HG03378 (cell line): Measurements from ENCODE around the gene CXCR4.
"Not testable (repeated sequence)": the region's sequence is repeated elsewhere in the genome, so short reads cannot be mapped to it uniquely, and the experiment has no call there.

ENCODE experiments used
- ATAC-seq: cut with Tn5 transposase; IDR thresholded peaks from one replicate; pipeline ENCODE4 v1.9.1; 2021; ENCODE audit warnings: mild to moderate bottlenecking, moderate library complexity; ENCODE audit not compliant: unreplicated experiment

CXCR4 gene

DNA sequence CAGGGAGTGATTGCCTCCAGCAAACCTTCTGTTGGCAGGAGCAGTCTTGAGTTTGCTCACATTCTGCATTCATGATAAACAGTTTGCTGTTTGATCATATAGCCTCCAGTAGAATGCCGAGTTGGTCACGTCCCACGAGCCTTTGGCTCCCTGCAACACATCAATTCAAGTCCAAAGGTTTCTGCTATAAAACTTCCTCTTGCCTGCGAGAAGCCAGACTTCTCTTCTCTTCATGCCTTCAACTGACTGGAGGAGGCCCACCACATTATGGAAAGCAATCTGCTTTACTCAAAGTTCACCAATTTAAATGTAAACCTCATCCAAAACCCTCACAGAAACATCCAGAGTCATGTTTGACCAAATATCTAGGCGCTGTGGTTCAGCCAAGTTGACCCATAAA, 40.8 kb downstream of the CXCR4 start:
- no peak for ATAC-seq

DNA sequence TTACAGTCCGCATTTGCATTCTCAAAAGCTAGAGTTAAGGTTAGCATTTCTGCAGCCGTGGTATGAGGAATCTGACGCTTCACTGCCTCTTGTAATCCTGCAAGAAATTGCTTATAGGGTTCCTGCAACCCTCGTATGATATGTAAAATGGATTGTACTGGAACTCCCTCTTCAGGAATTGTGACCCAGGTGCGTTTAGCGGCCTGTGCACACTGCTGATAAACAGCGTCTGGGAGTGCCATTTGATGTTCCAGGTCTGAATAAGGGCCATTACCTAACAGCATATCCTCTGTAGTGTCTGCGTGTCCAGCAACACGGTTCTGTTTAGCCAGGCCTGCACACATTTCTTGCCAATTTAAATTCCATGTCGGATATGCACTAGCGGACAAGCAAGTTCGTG, 42.5 kb downstream of the CXCR4 start:
- ATAC-seq: no peak

DNA sequence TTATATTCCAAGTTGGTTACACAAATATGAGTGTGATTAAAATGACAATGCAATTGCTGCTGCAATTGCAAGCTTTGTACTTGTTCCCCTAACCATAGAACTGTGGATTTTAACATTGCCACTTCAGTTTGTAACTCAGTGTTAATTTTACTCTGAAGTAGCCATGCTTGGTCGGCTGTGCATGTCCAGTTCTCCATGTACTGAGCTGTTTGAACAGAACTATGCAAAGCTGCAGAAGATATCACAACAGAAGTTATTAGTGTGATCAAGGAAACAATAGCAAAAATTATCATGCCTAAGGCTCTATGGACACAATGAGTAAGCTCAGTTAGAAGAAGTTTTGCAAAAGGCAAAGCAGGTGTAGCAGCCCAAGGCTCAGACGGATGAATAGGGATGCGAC, 45.3 kb downstream of the CXCR4 start:
- no peak for ATAC-seq

DNA sequence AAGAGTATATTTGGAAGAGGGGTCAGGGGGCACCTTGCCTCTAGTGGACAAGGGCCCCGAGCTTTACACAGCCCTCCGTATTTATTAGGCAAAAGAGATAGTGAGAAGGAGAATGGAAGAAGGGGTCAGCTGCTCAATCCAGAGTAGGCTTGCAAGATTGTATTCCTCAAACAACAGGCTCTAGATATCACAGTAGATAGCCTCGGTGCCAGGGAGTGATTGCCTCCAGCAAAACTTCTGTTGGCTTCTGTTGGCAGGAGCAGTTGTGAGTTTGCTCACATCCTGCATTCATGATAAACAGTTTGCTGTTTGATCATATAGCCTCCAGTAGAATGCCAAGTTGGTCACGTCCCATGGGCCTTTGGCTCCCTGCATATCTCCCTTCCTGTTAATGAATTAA, 46.1 kb downstream of the CXCR4 start:
- ATAC-seq: not testable (repeated sequence)

DNA sequence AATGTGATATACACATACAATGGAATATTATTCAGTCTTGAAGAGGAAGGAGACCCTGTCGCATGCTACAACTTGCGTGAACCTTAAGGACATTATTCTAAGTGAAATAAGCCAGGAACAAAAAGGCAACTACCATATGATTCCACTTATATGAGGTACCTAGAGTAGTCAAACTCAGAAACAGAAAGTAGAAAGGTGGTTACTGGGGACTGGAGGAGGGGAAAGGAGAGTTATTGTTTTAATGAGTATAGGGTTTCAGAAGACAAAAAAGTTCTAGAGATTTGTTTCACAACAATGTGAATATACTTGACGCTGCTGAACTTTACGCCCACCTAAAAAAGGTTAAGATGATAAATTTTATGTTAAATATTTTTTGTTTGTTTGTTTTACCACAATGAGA, 47.0 kb downstream of the CXCR4 start:
- no peak for ATAC-seq

DNA sequence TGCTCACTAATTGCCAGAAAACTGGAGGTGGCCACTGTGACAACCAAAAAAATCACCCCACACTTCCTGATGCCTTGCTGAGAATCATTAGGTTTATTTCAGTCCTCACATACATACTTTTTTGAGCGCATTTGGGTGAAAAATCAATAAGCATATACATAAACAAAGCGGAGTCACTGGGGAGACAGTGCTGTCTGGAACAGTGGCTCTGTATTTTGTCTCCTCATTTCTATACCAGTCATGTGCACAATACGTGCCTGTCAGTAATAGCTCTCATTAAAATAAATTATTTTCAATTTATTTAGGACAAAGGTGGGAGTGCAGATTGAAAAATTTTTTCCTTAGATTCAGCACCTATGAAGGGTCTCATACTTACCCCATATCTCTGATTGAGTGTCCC, 48.2 kb downstream of the CXCR4 start:
- no peak for ATAC-seq

DNA sequence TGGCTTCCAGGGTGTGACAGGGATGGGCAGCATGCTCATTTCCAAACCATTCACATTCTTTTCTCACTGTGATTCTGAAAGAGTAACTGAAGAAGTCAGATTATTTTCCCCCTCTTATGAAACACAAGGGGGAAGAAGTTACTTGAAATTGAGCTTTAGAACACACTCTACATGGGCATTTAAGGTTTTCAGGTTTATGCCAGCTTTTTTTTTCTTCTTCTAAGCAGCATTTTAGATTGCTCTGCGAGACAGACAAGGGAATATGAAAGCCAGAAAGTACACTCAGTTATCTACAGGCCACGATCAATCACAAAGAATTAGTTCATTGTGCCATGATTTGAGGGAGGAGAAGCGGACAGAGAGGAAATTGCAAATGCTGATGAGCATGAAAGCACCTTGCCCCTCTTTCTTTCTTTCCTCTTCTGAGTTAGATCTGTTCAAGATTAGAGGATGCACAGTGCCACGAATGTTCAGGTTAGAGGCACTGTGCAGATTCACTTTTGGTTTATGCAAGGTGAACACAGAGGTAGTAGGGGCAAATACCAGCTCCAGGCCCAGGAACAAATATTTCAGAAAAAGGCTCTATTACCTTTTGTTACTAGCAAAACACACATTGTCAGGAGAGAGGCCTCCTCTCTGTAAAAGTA, 49.2 kb downstream of the CXCR4 start:
- no peak for ATAC-seq

DNA sequence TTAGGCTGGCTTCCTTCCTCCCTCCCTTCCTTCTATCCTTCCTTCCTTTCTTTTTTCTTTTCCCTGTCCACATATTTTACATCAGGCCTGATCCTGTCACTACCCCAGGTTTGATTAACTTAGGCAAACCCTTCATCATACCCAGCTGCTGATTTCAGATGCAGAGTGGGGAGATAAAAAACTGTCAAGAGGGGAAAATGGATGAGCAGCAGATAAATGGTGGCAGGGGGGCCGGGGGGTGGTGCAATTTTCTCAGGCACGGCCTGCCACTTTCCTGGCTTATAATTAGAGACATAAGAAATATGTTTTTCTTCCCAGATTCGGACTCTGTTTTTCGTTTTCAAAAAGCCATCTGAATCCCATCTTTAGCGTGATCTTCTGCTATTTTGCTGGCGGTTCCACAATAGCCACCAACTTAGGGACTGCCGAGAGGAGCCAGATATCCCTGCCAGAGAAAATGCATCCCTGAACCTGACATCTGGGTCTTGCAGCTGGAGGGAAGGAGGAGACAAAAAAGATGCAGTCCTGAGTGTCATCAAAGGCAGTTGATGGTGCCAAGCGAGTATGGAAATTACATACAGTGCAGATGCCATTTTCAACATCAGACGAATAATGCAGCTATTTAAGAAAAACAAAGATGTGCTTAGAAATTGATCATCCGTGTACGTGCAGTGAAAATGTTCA, 49.9 kb downstream of the CXCR4 start:
- no peak for ATAC-seq

DNA sequence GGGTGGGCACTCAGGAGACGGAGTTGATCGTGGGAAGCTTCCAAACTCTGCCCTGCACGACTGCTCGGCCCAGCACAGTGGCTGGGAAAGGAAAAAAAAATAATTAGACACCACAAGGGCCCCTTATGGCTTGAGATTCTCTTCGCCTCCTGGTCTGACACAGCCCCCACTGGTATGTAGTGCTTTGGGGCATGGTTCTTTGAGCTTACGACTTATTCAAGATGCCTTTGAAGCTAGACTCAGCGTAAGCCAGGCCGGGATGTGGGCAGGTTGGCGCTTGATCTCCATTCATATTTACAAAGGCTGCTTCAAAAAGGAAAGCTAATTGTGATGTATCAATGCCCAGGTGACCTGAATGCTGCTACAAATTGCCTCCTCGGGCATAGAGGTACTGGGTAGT, 50.5 kb downstream of the CXCR4 start:
- ATAC-seq: no peak

DNA sequence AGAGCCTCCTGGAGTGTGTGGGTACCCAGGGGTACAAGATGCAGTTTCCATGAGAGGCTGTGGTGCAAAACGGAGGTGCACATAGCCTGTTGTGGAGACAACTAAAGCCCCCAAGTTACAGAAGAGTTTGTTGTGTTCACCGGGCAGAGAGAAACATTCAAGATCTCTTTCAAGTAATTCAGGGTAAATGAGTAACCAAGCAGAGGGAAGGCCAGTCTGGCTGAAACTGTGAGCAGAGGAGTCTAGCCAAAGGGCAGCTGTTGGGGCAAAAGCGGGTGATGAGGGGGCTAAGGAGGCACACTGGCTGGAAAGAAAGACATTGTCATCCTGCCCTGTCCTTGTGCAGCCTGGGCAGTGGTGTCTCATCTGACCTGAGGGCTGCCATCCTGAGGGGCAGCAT, 52.0 kb downstream of the CXCR4 start:
- ATAC-seq: peak; percentile 75

DNA sequence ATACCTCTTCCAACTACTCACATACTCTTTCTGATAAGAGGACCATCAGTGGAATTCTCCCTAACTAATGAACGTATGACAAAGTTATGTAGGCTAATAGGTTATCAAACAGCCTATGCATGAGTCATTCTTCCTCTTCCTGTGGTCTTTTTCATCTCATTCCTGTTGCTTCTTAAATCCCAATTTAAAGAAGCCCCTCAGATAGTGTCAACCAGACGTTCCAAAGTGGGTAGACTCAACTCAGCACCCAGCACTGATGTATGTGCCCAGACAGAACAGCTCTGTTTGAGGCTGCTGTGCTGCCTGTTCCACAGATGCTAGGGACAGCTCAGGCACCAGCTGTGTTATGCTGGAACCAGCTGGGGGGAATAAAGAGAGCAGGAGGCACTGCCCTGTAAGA, 52.6 kb downstream of the CXCR4 start:
- peak; percentile 34 for ATAC-seq
